ENCODE results near the gene VARS1. TPM values are rescaled to one million over a fixed set of nuclear protein-coding genes. Genes with fewer than 3 reads are reported as not detected.

The VARS1 gene
- total and polyA plus RNA-seq, 2 of the 8 experiments (the other 6 are each of a cell fraction or from before 2014, with no cell fraction given) = 53.5 to 162 TPM

DNA sequence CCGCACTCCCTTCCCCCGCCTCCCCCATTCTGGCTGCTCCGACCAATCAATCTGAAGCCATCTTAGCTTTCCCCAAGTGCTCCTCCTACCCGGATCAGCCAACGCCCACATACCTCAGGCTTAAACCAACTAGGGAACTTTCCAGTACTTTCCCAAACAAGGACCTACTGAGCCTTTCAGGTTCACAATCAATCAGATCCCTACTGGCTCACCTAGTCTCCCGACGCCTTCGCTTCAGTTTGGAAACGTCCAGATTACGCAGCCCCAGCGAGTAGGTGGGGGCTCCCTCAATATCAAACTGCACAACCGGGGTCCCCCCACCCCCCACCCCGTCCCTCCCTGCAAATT, 19.1 kb upstream of the VARS1 start:
- Histone ChIP-seq H3K18ac (ENCODE audit: extremely low read depth, low read length) (no peak overlapping the region; the same call in 1 of the 2 replicates), H3K4me2 (ENCODE audit: insufficient read depth in 1 of 2, low read depth in 2 of 2, low read length in 2 of 2) (peak overlapping the region; percentile 71 to 95), H3K79me2 (ENCODE audit: control insufficient read depth in 1 of 2, insufficient read depth in 2 of 2, low read length in 2 of 2) (peaks cover 0 to 5% of the 10 kb centered on the region in 2 experiments; a peak in 1 of 4 replicates), H3K79me1 (ENCODE audit: low read depth, low read length) (peaks cover 2% of the 10 kb centered on the region; the same call in 1 of the 2 replicates), H2BK12ac (ENCODE audit: low read depth, low read length) (no peak overlapping the region), H3K23me2 (ENCODE audit: low read depth, low read length) (peaks cover 8% of the 10 kb centered on the region), H4K8ac (ENCODE audit: extremely low read depth, insufficient read depth, low read length) (0 out of 2 replicates have a peak overlapping the region, but pooled peaks have one; percentile 42), H2BK5ac (ENCODE audit: low read depth, low read length) (peak overlapping the region; percentile 55; the same call in 1 of the 2 replicates), H3K27ac (ENCODE audit: low read depth, low read length) (peak overlapping the region; percentile 37; the same call in 1 of the 2 replicates), H2AFZ (ENCODE audit: low read length) (no peak overlapping the region), H3K56ac (replicated peaks; ENCODE audit: insufficient read length, low read depth, low read length) (no peak overlapping the region), H2BK20ac (ENCODE audit: low read length) (no peak overlapping the region), H3K9ac (replicated peaks in 1 of 4; ENCODE audit: extremely low read depth in 1 of 4, low read depth in 3 of 4, low read length in 3 of 4) (peak overlapping the region in 2 of 4 experiments; percentile 45 to 52; a peak in 2 of 7 replicates), H3K4me3 (ENCODE audit: extremely low read depth in 1 of 4, insufficient read depth in 2 of 4, low read depth in 3 of 4, low read length in 4 of 4) (peak overlapping the region; percentile 29 to 67 (median 48)), H3K4me1 (replicated peaks in 1 of 4; ENCODE audit: control insufficient read depth in 3 of 4, insufficient read depth in 4 of 4, low read length in 3 of 4) (peaks cover 0 to 5% (median 3%) of the 10 kb centered on the region in 4 experiments; a peak in 5 of 7 replicates), H3K9me3 (ENCODE audit: insufficient read depth in 2 of 2, low read depth in 1 of 2, low read length in 1 of 2) (no peaks in the 10 kb centered on the region), H3K27me3 (replicated peaks in 1 of 4; ENCODE audit: control insufficient read depth in 3 of 4, extremely low read depth in 1 of 4, insufficient read depth in 3 of 4, low read length in 3 of 4) (no peaks in the 10 kb centered on the region), H3K14ac (ENCODE audit: insufficient read length) (no peak overlapping the region), H4K91ac (replicated peaks; ENCODE audit: insufficient read length, low read length) (no peak overlapping the region), H4K20me1 (replicated peaks in 1 of 2; ENCODE audit: control insufficient read depth in 1 of 2, insufficient read depth in 2 of 2, low read length in 2 of 2) (no peaks in the 10 kb centered on the region), H4K5ac (ENCODE audit: insufficient read length, low read depth, low read length) (no peak overlapping the region), H2BK15ac (ENCODE audit: low read length) (no peak overlapping the region), H2AK5ac (ENCODE audit: low read depth, low read length) (no peak overlapping the region), H3K4ac (replicated peaks; ENCODE audit: insufficient read length, low read depth, low read length) (no peak overlapping the region), H2BK120ac (replicated peaks; ENCODE audit: low read depth, low read length) (no peak overlapping the region), H3K23ac (ENCODE audit: insufficient read length) (no peak overlapping the region), H3K36me3 (ENCODE audit: control insufficient read depth in 2 of 4, insufficient read depth in 4 of 4, low read length in 3 of 4) (no peaks in the 10 kb centered on the region)
- peak; percentile 81 to 89 for DNase-seq (ENCODE audit: low read depth in 1 of 2, low spot score in 2 of 2)
- FAIRE-seq = no peak
- ChIA-PET CTCF (ENCODE audit: partially characterized antibody) (interaction anchor here (1.0 to 3.6 kb wide), 3 partner anchors 9 to 17 kb away, joined by 3 to 28 read pairs (median 6); partner anchors contain the start of gene VARS1), POLR2A (ENCODE audit: partially characterized antibody) (interaction anchor here (0.6 to 6.3 kb wide), 26 partner anchors 9 to 274 kb away, joined by 3 to 119 read pairs (median 4); partner anchors contain the start of genes BAG6, C6orf47, DDAH2 and DDX39B)
- WGBS, 2 experiments (ENCODE audit: extremely low coverage in 1 of 2, insufficient coverage in 1 of 2, insufficient read length in 1 of 2, insufficient replicate concordance in 2 of 2, low coverage in 1 of 2, low lambda C conversion rate in 2 of 2, missing lambda C conversion rate in 1 of 2) = 0% methylated on average over 9 of the region's 13 CpGs; no CpG with 5 or more reads in 1 of the 2 experiments
- TF ChIP-seq SP4 (IDR thresholded peaks at IDR 0.05; ENCODE audit: low read length) (no peak), MAFK (IDR thresholded peaks at IDR 0.05; ENCODE audit: low read depth, low read length) (no peak), CHD1 (IDR thresholded peaks at IDR 0.05; ENCODE audit: low read depth, low read length) (no peak), TBP (IDR thresholded peaks at IDR 0.05; ENCODE audit: low read depth, low read length) (peak; percentile 58), YY1 (IDR thresholded peaks at IDR 0.05; ENCODE audit: low read depth, low read length) (0 out of 2 replicates have a peak, but pooled peaks have one; percentile 54), TCF12 (IDR thresholded peaks at IDR 0.05; ENCODE audit: low read depth, low read length) (no peak), TAF7 (optimal IDR thresholded peaks at IDR 0.05; ENCODE audit: borderline replicate concordance, low read depth, low read length) (no peak), RXRA (IDR thresholded peaks at IDR 0.05; ENCODE audit: insufficient read depth, low read depth, low read length) (no peak), GTF2F1 (IDR thresholded peaks at IDR 0.05; ENCODE audit: borderline replicate concordance, low read depth, low read length) (no peak), KDM5A (IDR thresholded peaks at IDR 0.05; ENCODE audit: low read length) (no peak), CREB1 (IDR thresholded peaks at IDR 0.05) (no peak; the same call in 1 of the 2 replicates), JUND (IDR thresholded peaks at IDR 0.05; ENCODE audit: low read length) (no peak), SUZ12 (IDR thresholded peaks at IDR 0.05; ENCODE audit: low read length) (no peak)
